ENCODE data around the gene TEX47.

Gene TEX47

GRCh38 chr7:88758381-88759229, 36.9 kb downstream of the TEX47 start:
- TF ChIP-seq REST (IDR thresholded peaks at IDR 0.05; ENCODE audit: insufficient replicate concordance, low read depth), result no peak
- no peak for TF ChIP-seq SPI1 (IDR thresholded peaks at IDR 0.05; ENCODE audit: borderline replicate concordance, low read depth)
- TF ChIP-seq POLR2AphosphoS5 (IDR thresholded peaks at IDR 0.05; ENCODE audit: low read depth), result no peak
- no peak for TF ChIP-seq CTCF (IDR thresholded peaks at IDR 0.05; ENCODE audit: insufficient read depth, low read length)
- TF ChIP-seq GABPA (IDR thresholded peaks at IDR 0.05; ENCODE audit: low read depth), result no peak
- Histone ChIP-seq H3K27ac (replicated peaks) (no peak overlapping the region), H3K27me3 (ENCODE audit: insufficient read depth, poor library complexity, severe bottlenecking) (peaks cover 20% of the 10 kb centered on the region), H3K4me3 (replicated peaks; ENCODE audit: insufficient read depth, low read length) (no peak overlapping the region)
- DNase-seq (ENCODE audit: low read depth in 1 of 2, low spot score in 1 of 2), result no peak

GRCh38 chr7:88757371-88757770, 38.2 kb downstream of the TEX47 start:
- peaks cover 20% of the 10 kb centered on the region for H3K27me3 ChIP-seq (ENCODE audit: insufficient read depth, poor library complexity, severe bottlenecking)
- TF ChIP-seq CTCF (IDR thresholded peaks at IDR 0.05; ENCODE audit: insufficient read depth, low read length), result no peak
- TF ChIP-seq POLR2AphosphoS5 (IDR thresholded peaks at IDR 0.05; ENCODE audit: low read depth), result no peak
- TF ChIP-seq GABPA (IDR thresholded peaks at IDR 0.05; ENCODE audit: low read depth), result no peak
- TF ChIP-seq SPI1 (IDR thresholded peaks at IDR 0.05; ENCODE audit: borderline replicate concordance, low read depth), result no peak
- TF ChIP-seq REST (IDR thresholded peaks at IDR 0.05; ENCODE audit: insufficient replicate concordance, low read depth), result no peak
- no peak overlapping the region for H3K4me3 ChIP-seq (replicated peaks; ENCODE audit: insufficient read depth, low read length)
- H3K27ac ChIP-seq (replicated peaks), result no peak overlapping the region
- DNase-seq (ENCODE audit: low read depth in 1 of 2, low spot score in 1 of 2), result no peak

GRCh38 chr7:88756802-88757201, 38.7 kb downstream of the TEX47 start:
- TF ChIP-seq GABPA (IDR thresholded peaks at IDR 0.05; ENCODE audit: low read depth), result no peak
- TF ChIP-seq CTCF (IDR thresholded peaks at IDR 0.05; ENCODE audit: insufficient read depth, low read length), result no peak
- no peak for TF ChIP-seq SPI1 (IDR thresholded peaks at IDR 0.05; ENCODE audit: borderline replicate concordance, low read depth)
- TF ChIP-seq REST (IDR thresholded peaks at IDR 0.05; ENCODE audit: insufficient replicate concordance, low read depth), result no peak
- TF ChIP-seq POLR2AphosphoS5 (IDR thresholded peaks at IDR 0.05; ENCODE audit: low read depth), result no peak
- peaks cover 20% of the 10 kb centered on the region for H3K27me3 ChIP-seq (ENCODE audit: insufficient read depth, poor library complexity, severe bottlenecking)
- H3K27ac ChIP-seq (replicated peaks), result no peak overlapping the region
- no peak overlapping the region for H3K4me3 ChIP-seq (replicated peaks; ENCODE audit: insufficient read depth, low read length)
- DNase-seq (ENCODE audit: low read depth in 1 of 2, low spot score in 1 of 2), result no peak
